H1 (cell line): ENCODE data around the gene ISY1. TPM values are rescaled to one million over a fixed set of nuclear protein-coding genes. Genes with fewer than 3 reads are reported as not detected.

ENCODE experiments used
- CTCF ChIA-PET: fragments of 300-600 bp; sonication (Branson Sonifier 250); formaldehyde crosslinking; loops from one replicate; lab custom pipeline; 2021; ENCODE audit not compliant: partially characterized antibody; lab: Charles Lee
- POLR2A ChIA-PET: fragments of 300-600 bp; sonication (Branson Sonifier 250); formaldehyde crosslinking; loops from one replicate; lab custom pipeline; 2021; ENCODE audit warnings: inconsistent platforms; ENCODE audit not compliant: partially characterized antibody; lab: Charles Lee
- DNase-seq, 2 experiments: peaks; one replicate each; pipeline versions ENCODE4 v3.0.0 to v3.0.0-alpha.2; 2010 to 2022; ENCODE audit warnings: low spot score in 2 of 2, low read depth in 1 of 2, mixed read lengths in 1 of 2
- FAIRE-seq: peaks from 2 replicates; lab custom pipeline; 2011; peaks lifted over from hg19 to GRCh38; lab: Jason Lieb, UNC
- H2AFZ ChIP-seq: 2 replicates; pipeline ENCODE4 v1.8.1; 2012; ENCODE audit warnings: low read length, inconsistent platforms
- H2AK5ac ChIP-seq: 2 replicates; pipeline ENCODE4 v1.6.1; 2013; ENCODE audit warnings: low read depth, low read length
- H2BK120ac ChIP-seq: replicated peaks from 2 replicates; pipeline ENCODE3; 2013; ENCODE audit warnings: low read depth, low read length, inconsistent platforms
- H2BK12ac ChIP-seq: 2 replicates; pipeline ENCODE4 v1.6.1; 2013; ENCODE audit warnings: low read depth, low read length
- H2BK15ac ChIP-seq: 2 replicates; pipeline ENCODE4 v1.6.1; 2013; ENCODE audit warnings: low read length
- H2BK20ac ChIP-seq: 2 replicates; pipeline ENCODE4 v1.6.1; 2013; ENCODE audit warnings: low read length
- H2BK5ac ChIP-seq: 2 replicates; pipeline ENCODE4 v1.6.1; 2013; ENCODE audit warnings: low read depth, low read length
- H3K14ac ChIP-seq: 2 replicates; pipeline ENCODE4 v1.6.1; 2013; ENCODE audit warnings: inconsistent platforms; ENCODE audit not compliant: insufficient read length
- H3K18ac ChIP-seq: 2 replicates; pipeline ENCODE4 v1.6.1; 2013; ENCODE audit warnings: low read length; ENCODE audit errors: extremely low read depth
- H3K23ac ChIP-seq: 2 replicates; pipeline ENCODE4 v1.6.1; 2013; ENCODE audit warnings: inconsistent platforms; ENCODE audit not compliant: insufficient read length
- H3K23me2 ChIP-seq: 2 replicates; pipeline ENCODE4 v1.6.1; 2013; ENCODE audit warnings: low read depth, low read length
- H3K27ac ChIP-seq: 2 replicates; pipeline ENCODE4 v1.6.1; 2011; ENCODE audit warnings: low read depth, low read length, inconsistent platforms
- H3K27me3 ChIP-seq, 4 experiments: replicated peaks in 1 of 4; 1 replicate in 1 of 4; 2 replicates in 3 of 4; pipeline versions ENCODE4 v1.6.1 to v1.8.1; 2011 to 2013; ENCODE audit warnings: low read length in 3 of 4, mild to moderate bottlenecking in 3 of 4, inconsistent platforms in 2 of 4, mixed read lengths in 2 of 4, moderate library complexity in 1 of 4; ENCODE audit not compliant: control insufficient read depth in 3 of 4, insufficient read depth in 3 of 4; ENCODE audit errors: extremely low read depth in 1 of 4
- H3K36me3 ChIP-seq, 4 experiments: 2 replicates each; pipeline versions ENCODE4 v1.6.1 to v1.8.1; 2011 to 2013; ENCODE audit warnings: mild to moderate bottlenecking in 4 of 4, low read length in 3 of 4, moderate library complexity in 2 of 4, control low read depth in 1 of 4, inconsistent platforms in 1 of 4; ENCODE audit not compliant: insufficient read depth in 4 of 4, control insufficient read depth in 2 of 4
- H3K4ac ChIP-seq: replicated peaks from 2 replicates; pipeline ENCODE3; 2013; ENCODE audit warnings: low read length, low read depth, mixed read lengths, inconsistent platforms; ENCODE audit not compliant: insufficient read length
- H3K4me1 ChIP-seq, 4 experiments: replicated peaks in 1 of 4; 1 replicate in 1 of 4; 2 replicates in 3 of 4; pipeline versions ENCODE4 v1.6.1 to v1.8.1; 2011 to 2013; ENCODE audit warnings: low read length in 3 of 4, inconsistent platforms in 2 of 4, mixed read lengths in 1 of 4; ENCODE audit not compliant: insufficient read depth in 4 of 4, control insufficient read depth in 3 of 4
- H3K4me2 ChIP-seq, 2 experiments: 2 replicates each; pipeline versions ENCODE4 v1.6.1 to v1.8.1; 2011 to 2013; ENCODE audit warnings: low read depth in 2 of 2, low read length in 2 of 2, control low read depth in 1 of 2, inconsistent platforms in 1 of 2, mild to moderate bottlenecking in 1 of 2; ENCODE audit not compliant: insufficient read depth in 1 of 2
- H3K4me3 ChIP-seq, 4 experiments: fragments of 200-600, 300-600 bp in 1 of 4; sonication (generic), shearing (Covaris generic), sonication (Bioruptor Twin) in 1 of 4; 2 replicates each; pipeline versions ENCODE4 v1.5.1 to v1.8.1; 2011 to 2016; ENCODE audit warnings: low read length in 4 of 4, low read depth in 3 of 4, control low read depth in 2 of 4, inconsistent platforms in 2 of 4, mild to moderate bottlenecking in 2 of 4, mixed read lengths in 1 of 4, moderate library complexity in 1 of 4; ENCODE audit not compliant: insufficient read depth in 2 of 4; ENCODE audit errors: extremely low read depth in 1 of 4
- H3K56ac ChIP-seq: replicated peaks from 2 replicates; pipeline ENCODE3; 2013; ENCODE audit warnings: low read depth, mild to moderate bottlenecking, mixed read lengths, low read length, inconsistent platforms; ENCODE audit not compliant: insufficient read length
- H3K79me1 ChIP-seq: 2 replicates; pipeline ENCODE4 v1.6.1; 2013; ENCODE audit warnings: low read depth, low read length, control low read depth
- H3K79me2 ChIP-seq, 2 experiments: 2 replicates each; pipeline versions ENCODE4 v1.6.1 to v1.8.1; 2012 to 2013; ENCODE audit warnings: low read length in 2 of 2, mild to moderate bottlenecking in 2 of 2, inconsistent platforms in 1 of 2; ENCODE audit not compliant: insufficient read depth in 2 of 2, control insufficient read depth in 1 of 2
- H3K9ac ChIP-seq, 4 experiments: replicated peaks in 1 of 4; 1 replicate in 1 of 4; 2 replicates in 3 of 4; pipeline versions ENCODE4 v1.6.1 to v1.8.1; 2011 to 2013; ENCODE audit warnings: low read depth in 3 of 4, low read length in 3 of 4, control low read depth in 2 of 4, mild to moderate bottlenecking in 2 of 4, moderate library complexity in 2 of 4, inconsistent platforms in 1 of 4; ENCODE audit errors: extremely low read depth in 1 of 4
- H3K9me3 ChIP-seq, 2 experiments: 2 replicates each; pipeline versions ENCODE4 v1.6.1 to v1.8.1; 2012 to 2013; ENCODE audit warnings: mild to moderate bottlenecking in 2 of 2, moderate library complexity in 2 of 2, control low read depth in 1 of 2, inconsistent platforms in 1 of 2, low read depth in 1 of 2, low read length in 1 of 2, mixed read lengths in 1 of 2; ENCODE audit not compliant: insufficient read depth in 2 of 2
- H4K20me1 ChIP-seq, 2 experiments: replicated peaks in 1 of 2; 2 replicates each; pipeline versions ENCODE3 to v1.8.1; 2011 to 2013; ENCODE audit warnings: inconsistent platforms in 2 of 2, low read length in 2 of 2, mild to moderate bottlenecking in 1 of 2; ENCODE audit not compliant: insufficient read depth in 2 of 2, control insufficient read depth in 1 of 2
- H4K5ac ChIP-seq: 2 replicates; pipeline ENCODE4 v1.6.1; 2013; ENCODE audit warnings: low read length, low read depth, mixed read lengths, inconsistent platforms; ENCODE audit not compliant: insufficient read length
- H4K8ac ChIP-seq: 2 replicates; pipeline ENCODE4 v1.8.0; 2013; ENCODE audit warnings: mild to moderate bottlenecking, moderate library complexity, low read length, inconsistent platforms; ENCODE audit not compliant: insufficient read depth; ENCODE audit errors: extremely low read depth
- H4K91ac ChIP-seq: replicated peaks from 2 replicates; pipeline ENCODE3; 2013; ENCODE audit warnings: low read length, mixed read lengths, inconsistent platforms; ENCODE audit not compliant: insufficient read length
- CBX8 ChIP-seq: fragments of 300-800, 300-1000 bp; sonication (generic); IDR thresholded peaks from 2 replicates; pipeline ENCODE4 v1.7.1; 2016; ENCODE audit warnings: low read depth, low read length, borderline replicate concordance
- CEBPB ChIP-seq: IDR thresholded peaks from 2 replicates; pipeline ENCODE4 v1.6.1; 2012; ENCODE audit warnings: low read depth, low read length
- CREB1 ChIP-seq: IDR thresholded peaks from 2 replicates; pipeline ENCODE4 v1.6.1; 2012; ENCODE audit warnings: inconsistent platforms
- CTBP2 ChIP-seq: IDR thresholded peaks from 2 replicates; pipeline ENCODE4 v1.7.0; 2011; ENCODE audit warnings: borderline replicate concordance, mild to moderate bottlenecking, moderate library complexity, mixed read lengths, low read length; ENCODE audit not compliant: insufficient read depth, insufficient read length
- FOSL1 ChIP-seq: IDR thresholded peaks from 2 replicates; pipeline ENCODE4 v1.6.1; 2011; ENCODE audit warnings: mild to moderate bottlenecking, low read depth, low read length, moderate library complexity; ENCODE audit not compliant: insufficient read depth
- GABPA ChIP-seq: IDR thresholded peaks from 2 replicates; pipeline ENCODE4 v1.6.1; 2011; ENCODE audit warnings: mild to moderate bottlenecking, low read length, moderate library complexity, borderline replicate concordance; ENCODE audit not compliant: insufficient read depth
- GTF2F1 ChIP-seq: IDR thresholded peaks from 2 replicates; pipeline ENCODE4 v1.6.1; 2012; ENCODE audit warnings: low read depth, low read length, improper control_type of control experiment, borderline replicate concordance
- HDAC2 ChIP-seq, 2 experiments: fragments of 300-600 bp in 1 of 2; sonication (generic) in 1 of 2; IDR thresholded peaks; 2 replicates each; pipeline ENCODE4 v1.6.1; 2011 to 2012; ENCODE audit warnings: low read depth in 2 of 2, low read length in 2 of 2, mild to moderate bottlenecking in 2 of 2, moderate library complexity in 2 of 2, borderline replicate concordance in 1 of 2, inconsistent platforms in 1 of 2
- JUND ChIP-seq: IDR thresholded peaks from 2 replicates; pipeline ENCODE4 v1.6.1; 2011; ENCODE audit warnings: mild to moderate bottlenecking, improper control_type of control experiment, low read length
- MAFK ChIP-seq: IDR thresholded peaks from 2 replicates; pipeline ENCODE4 v1.6.1; 2012; ENCODE audit warnings: low read depth, mild to moderate bottlenecking, improper control_type of control experiment, low read length
- POU5F1 ChIP-seq: IDR thresholded peaks from 2 replicates; pipeline ENCODE4 v1.6.1; 2011; ENCODE audit warnings: low read depth, mild to moderate bottlenecking, low read length, moderate library complexity
- RFX5 ChIP-seq: IDR thresholded peaks from 2 replicates; pipeline ENCODE4 v1.6.1; 2011; ENCODE audit warnings: low read depth, low read length, improper control_type of control experiment, borderline replicate concordance
- SP2 ChIP-seq: IDR thresholded peaks from 2 replicates; pipeline ENCODE4 v1.6.1; 2012; ENCODE audit warnings: mild to moderate bottlenecking, low read length, inconsistent platforms
- TBP ChIP-seq: IDR thresholded peaks from 2 replicates; pipeline ENCODE4 v1.6.1; 2011; ENCODE audit warnings: low read depth, low read length, improper control_type of control experiment
- ZNF274 ChIP-seq: IDR thresholded peaks from 2 replicates; pipeline ENCODE4 v1.7.0; 2012; ENCODE audit warnings: low read length, borderline replicate concordance; ENCODE audit errors: extremely low read depth
- WGBS, 2 experiments: shearing (Covaris generic) in 1 of 2; methylation state at CpG; one replicate each; pipeline versions ENCODE4 v1.1.6 to v1.1.7; 2013 to 2015; ENCODE audit warnings: low lambda C conversion rate in 2 of 2, mixed read lengths in 2 of 2, inconsistent platforms in 1 of 2, low coverage in 1 of 2, missing lambda C conversion rate in 1 of 2; ENCODE audit not compliant: insufficient replicate concordance in 2 of 2, insufficient coverage in 1 of 2, insufficient read length in 1 of 2; ENCODE audit errors: extremely low coverage in 1 of 2, missing lambda C conversion rate in 1 of 2; 5-methylcytosine and 5-hydroxymethylcytosine counted together
- polyA plus RNA-seq, 7 experiments: library from polyadenylated mRNA; depleted of rRNA in 3 of 7; stranded (reverse) in 5 of 7; unstranded in 2 of 7; fragments of >200 nt in 5 of 7; fragments of 200-250 nt in 2 of 7; gene quantifications; 1 replicate in 5 of 7; 2 replicates in 1 of 7; 4 replicates in 1 of 7; pipeline versions ENCODE4 v1.2.1 to v1.2.3, GENCODE V29; 2011 to 2013; ENCODE audit warnings: missing spikeins in 2 of 7, mixed read lengths in 2 of 7
- total RNA-seq: library from RNA; stranded (reverse); fragmentation: NEBNext Ultra II Directional; extraction: Animal tissue kit (Norgen Biotek cat#: 25700); gene quantifications from 2 replicates; pipeline ENCODE4 v1.2.1, GENCODE V29; 2021

The ISY1 gene
- total and polyA plus RNA-seq, 2 of the 8 experiments (the other 6 are each of a cell fraction or from before 2014, with no cell fraction given), result 16.6 to 38.7 TPM

- no peak overlapping the region for H3K27ac ChIP-seq
- no peak overlapping the region for H3K23ac ChIP-seq
- H3K79me1 ChIP-seq, result no peaks in the 10 kb centered on the region
- H3K23me2 ChIP-seq, result no peaks in the 10 kb centered on the region
- no peak overlapping the region for H2AFZ ChIP-seq
- peaks cover 0 to 6% of the 10 kb centered on the region in 2 experiments for H4K20me1 ChIP-seq
- H4K5ac ChIP-seq, result no peak overlapping the region
- H3K4me3 ChIP-seq, result no peak overlapping the region
- ChIA-PET POLR2A (no interaction called here), CTCF (no interaction called here)
- no peaks in the 10 kb centered on the region for H3K27me3 ChIP-seq
- DNase-seq, result no peak
- H3K18ac ChIP-seq, result no peak overlapping the region
- no peak overlapping the region for H4K91ac ChIP-seq
- no peak overlapping the region for H3K4ac ChIP-seq
- H2BK5ac ChIP-seq, result no peak overlapping the region
- H4K8ac ChIP-seq, result no peak overlapping the region
- H2BK12ac ChIP-seq, result no peak overlapping the region
- H3K4me2 ChIP-seq, result no peak overlapping the region
- H2BK120ac ChIP-seq, result no peak overlapping the region
- H2AK5ac ChIP-seq, result no peak overlapping the region
- H2BK15ac ChIP-seq, result no peak overlapping the region
- H3K9me3 ChIP-seq, result no peaks in the 10 kb centered on the region
- H3K36me3 ChIP-seq, result peaks cover 7 to 34% (median 29%) of the 10 kb centered on the region in 4 experiments; a peak in 7 of 8 replicates
- no peaks in the 10 kb centered on the region for H3K4me1 ChIP-seq
- no peak overlapping the region for H3K56ac ChIP-seq
- no peak for FAIRE-seq
- no peak overlapping the region for H3K9ac ChIP-seq
- no peak overlapping the region for H3K14ac ChIP-seq
- WGBS, 2 experiments, result 91% methylated on average over 13 of the region's 13 CpGs; no CpG with 5 or more reads in 1 of the 2 experiments
- no peak overlapping the region for H2BK20ac ChIP-seq
- no peaks in the 10 kb centered on the region for H3K79me2 ChIP-seq
- no peak for TF ChIP-seq TBP
- TF ChIP-seq FOSL1, result no peak
- no peak for TF ChIP-seq CREB1
- TF ChIP-seq CEBPB, result no peak
- no peak for TF ChIP-seq CBX8
- TF ChIP-seq SP2, result no peak
- no peak for TF ChIP-seq POU5F1
- no peak for TF ChIP-seq CTBP2
- no peak for TF ChIP-seq RFX5
- no peak for TF ChIP-seq GTF2F1
- no peak for TF ChIP-seq MAFK
- no peak for TF ChIP-seq ZNF274
- TF ChIP-seq HDAC2 (IDR thresholded peaks at IDR 0.05; ENCODE audit: borderline replicate concordance in 1 of 2, low read depth in 2 of 2, low read length in 2 of 2), result no peak
- no peak for TF ChIP-seq JUND
- TF ChIP-seq GABPA, result no peak
Observed at GRCh38 chr3:129130291-129130813, 30.5 kb downstream of the ISY1 start.
